GM12878 (cell line): ENCODE data around the gene CRYZL1. TPM values are rescaled to one million over a fixed set of nuclear protein-coding genes. Genes with fewer than 3 reads are reported as not detected.

Experiments
- ATAC-seq: fragments of 200-7000 bp; cut with Tn5 transposase; 3 replicates; pipeline ENCODE4 v1.9.1; 2020; ENCODE audit warnings: mild to moderate bottlenecking, moderate library complexity
- BruUV-seq: library from RNA; stranded (reverse); fragments of 400-500 nt; replicated peaks from 2 replicates; lab custom pipeline; 2021; lab: Mats Ljungman, UMichigan
- CTCF ChIA-PET: fragments of 300-600 bp; sonication (Branson Sonifier 250); formaldehyde crosslinking; extraction: SDS; loops from one replicate; lab custom pipeline; 2021; ENCODE audit warnings: inconsistent platforms; lab: Yijun Ruan, JAX
- POLR2A ChIA-PET: fragments of 350-600 bp; formaldehyde crosslinking; extraction: SDS; loops from one replicate; lab custom pipeline; 2021; ENCODE audit warnings: inconsistent platforms; lab: Charles Lee
- RAD21 ChIA-PET: fragments of 300-600 bp; sonication (Branson Sonifier 250); formaldehyde crosslinking; loops from one replicate; lab custom pipeline; 2023; ENCODE audit warnings: antibody characterized with exemption; ENCODE audit not compliant: unreplicated experiment; lab: Charles Lee
- SMC1A ChIA-PET: fragments of 300-600 bp; sonication (Branson Sonifier 250); formaldehyde crosslinking; loops from one replicate; lab custom pipeline; 2023; ENCODE audit not compliant: unreplicated experiment, uncharacterized antibody; lab: Charles Lee
- DNase-seq: peaks from one replicate; pipeline ENCODE4 v3.0.0-alpha.2; 2011; ENCODE audit warnings: low read depth, low spot score
- FAIRE-seq: peaks from 3 replicates; lab custom pipeline; 2011; peaks lifted over from hg19 to GRCh38; lab: Jason Lieb, UNC
- H2AFZ ChIP-seq: 2 replicates; pipeline ENCODE4 v1.6.0; 2011; ENCODE audit warnings: low read depth, low read length, control low read depth; ENCODE audit not compliant: control insufficient read depth
- H3K27ac ChIP-seq: 2 replicates; pipeline ENCODE4 v1.5.1; 2011; ENCODE audit warnings: control low read depth; ENCODE audit not compliant: control insufficient read depth, insufficient read depth
- H3K27me3 ChIP-seq, 2 experiments: replicated peaks in 1 of 2; 2 replicates each; pipeline versions ENCODE4 v1.6.0 to v1.6.1; 2011; ENCODE audit warnings: low read length in 1 of 2; ENCODE audit not compliant: control insufficient read depth in 2 of 2, insufficient read depth in 2 of 2
- H3K36me3 ChIP-seq, 2 experiments: 2 replicates each; pipeline ENCODE4 v1.5.1; 2011; ENCODE audit warnings: low read length in 1 of 2; ENCODE audit not compliant: control insufficient read depth in 2 of 2, insufficient read depth in 2 of 2
- H3K4me1 ChIP-seq: 2 replicates; pipeline ENCODE4 v1.6.1; 2011; ENCODE audit warnings: mild to moderate bottlenecking, low read length, moderate library complexity, mixed read lengths; ENCODE audit not compliant: control insufficient read depth, insufficient read depth
- H3K4me2 ChIP-seq: 2 replicates; pipeline ENCODE4 v1.6.0; 2011; ENCODE audit warnings: control low read depth; ENCODE audit not compliant: control insufficient read depth, insufficient read depth
- H3K4me3 ChIP-seq: fragments of 200-600 bp; sonication (generic); 2 replicates; pipeline ENCODE4 v1.5.1; 2016
- H3K79me2 ChIP-seq: 2 replicates; pipeline ENCODE4 v1.6.0; 2011; ENCODE audit warnings: low read length; ENCODE audit not compliant: control insufficient read depth, insufficient read depth
- H3K9ac ChIP-seq: 2 replicates; pipeline ENCODE4 v1.8.0; 2011; ENCODE audit warnings: low read length, control low read depth, mixed read lengths; ENCODE audit not compliant: control insufficient read depth, insufficient read depth
- H3K9me3 ChIP-seq: replicated peaks from 3 replicates; pipeline ENCODE4 v1.5.1; 2011; ENCODE audit warnings: mild to moderate bottlenecking, low read length; ENCODE audit not compliant: control insufficient read depth, insufficient read depth
- H4K20me1 ChIP-seq: 2 replicates; pipeline ENCODE4 v1.6.0; 2011; ENCODE audit not compliant: control insufficient read depth, insufficient read depth
- CBX3 ChIP-seq: fragments of 200-600 bp; sonication (generic); IDR thresholded peaks from 2 replicates; pipeline ENCODE4 v1.6.1; 2016; ENCODE audit warnings: low read depth, borderline replicate concordance
- IKZF2 ChIP-seq, 2 experiments: fragments of 450-650 bp; IDR thresholded peaks; 2 replicates each; pipeline ENCODE4 v1.6.1; 2017; ENCODE audit warnings: mild to moderate bottlenecking in 2 of 2, moderate library complexity in 2 of 2
- POLR2A ChIP-seq: IDR thresholded peaks from 2 replicates; pipeline ENCODE4 v1.6.1; 2011; ENCODE audit warnings: low read depth, mild to moderate bottlenecking, low read length
- RAD21 ChIP-seq: IDR thresholded peaks from 2 replicates; pipeline ENCODE4 v1.6.1; 2011; ENCODE audit warnings: mild to moderate bottlenecking, low read depth, low read length, moderate library complexity; ENCODE audit not compliant: insufficient read depth
- WGBS: methylation state at CpG from one replicate; pipeline ENCODE4 v1.1.6; 2016; ENCODE audit warnings: low lambda C conversion rate; ENCODE audit not compliant: insufficient replicate concordance, insufficient coverage; ENCODE audit errors: missing lambda C conversion rate; 5-methylcytosine and 5-hydroxymethylcytosine counted together
- in situ Hi-C: fragments of 300-500 bp; cut with MboI; formaldehyde crosslinking; loops from 9 replicates; pipeline ENCODE4 v1.14.3; 2018; ENCODE audit warnings: mixed read lengths
- intact Hi-C: fragments of 100-400 bp; cut with micrococcal nuclease; formaldehyde crosslinking; loops from one replicate; pipeline ENCODE4 v1.14.2; 2022; ENCODE audit not compliant: unreplicated experiment
- polyA plus RNA-seq, 11 experiments: library from polyadenylated mRNA; depleted of rRNA in 4 of 11; unstranded in 6 of 11; stranded (reverse) in 5 of 11; fragments of >200 nt; fragmentation: Nextera tagmentation in 4 of 11; fragmentation: Illumina TruSeq in 1 of 11; extraction: Ambion mirVana in 4 of 11; extraction: Trizol in 1 of 11; gene quantifications; 1 replicate in 1 of 11; 2 replicates in 10 of 11; pipeline versions ENCODE4 v1.2.1 to v1.2.3, GENCODE V29; 2011 to 2016; ENCODE audit warnings: inconsistent platforms in 2 of 11, missing spikeins in 2 of 11, low read depth in 1 of 11
- total RNA-seq, 4 experiments: library from RNA; depleted of rRNA in 3 of 4; stranded (reverse); fragments of >200 nt in 3 of 4; fragmentation: Illumina TruSeq in 1 of 4; extraction: Trizol in 1 of 4; gene quantifications; 2 replicates each; pipeline versions ENCODE4 v1.2.1 to v1.2.3, GENCODE V29; 2013 to 2021
- TF ChIP-seq, protein P1 (sequence below): IDR thresholded peaks from 2 replicates; pipeline ENCODE4 v1.6.1; 2011; ENCODE audit warnings: mild to moderate bottlenecking, low read depth, low read length, moderate library complexity; ENCODE audit not compliant: insufficient replicate concordance

CRYZL1 gene
- total and polyA plus RNA-seq, 10 of the 15 experiments (the other 5 are each of a cell fraction or from before 2014, with no cell fraction given) = 14.3 to 72.4 (median 30.7) TPM

DNA sequence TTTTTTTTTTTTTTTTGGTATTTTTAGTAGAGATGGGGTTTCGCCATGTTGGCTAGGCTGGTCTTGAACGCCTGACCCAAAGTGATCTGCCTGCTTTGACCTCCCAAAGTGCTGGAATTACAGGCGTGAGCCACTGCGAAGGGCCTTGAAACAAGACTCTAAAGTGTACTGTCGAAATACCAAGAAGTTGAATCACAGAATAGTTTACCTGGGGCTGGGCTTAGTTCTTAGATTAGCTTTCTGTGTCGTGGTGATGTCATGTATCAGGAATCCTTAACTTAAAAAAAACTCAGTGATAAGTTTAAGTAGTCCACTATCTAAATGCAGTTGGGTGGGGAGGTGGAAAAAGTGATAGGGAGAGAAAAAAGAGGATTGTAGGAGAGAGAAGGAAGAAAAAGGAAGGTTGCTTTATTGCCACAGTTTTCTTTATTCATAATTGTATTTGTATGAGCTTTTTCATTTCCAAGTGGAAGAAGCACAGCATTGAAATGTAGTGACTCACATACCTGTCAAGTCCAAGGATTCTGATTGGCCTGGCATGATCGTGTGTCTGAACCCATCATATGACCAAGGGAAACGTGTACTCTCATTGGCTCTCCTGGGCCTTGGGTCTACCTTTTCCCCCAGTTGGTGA, 14.2 kb upstream of the CRYZL1 start:
- Histone ChIP-seq H3K9me3 (no peaks in the 10 kb centered on the region), H3K4me3 (no peak overlapping the region), H3K79me2 (no peaks in the 10 kb centered on the region), H3K9ac (no peak overlapping the region), H3K4me1 (no peaks in the 10 kb centered on the region), H2AFZ (no peak overlapping the region), H4K20me1 (no peaks in the 10 kb centered on the region), H3K36me3 (no peaks in the 10 kb centered on the region), H3K27me3 (no peaks in the 10 kb centered on the region), H3K27ac (no peak overlapping the region), H3K4me2 (no peak overlapping the region)
- DNase-seq (no peak), FAIRE-seq (no peak), ATAC-seq (0 out of 3 replicates have a peak, but pooled peaks have one; percentile 26)
- CTCF ChIA-PET = no interaction called here
- intact Hi-C loops = no loop called here
- no peak for TF ChIP-seq CBX3
- BruUV-seq = no TSS peak
- POLR2A ChIA-PET = no interaction called here
- SMC1A ChIA-PET = no interaction called here
- RAD21 ChIA-PET = no interaction called here
- in situ Hi-C loops = no loop called here
- WGBS = 9% methylated on average over 6 of the region's 8 CpGs

DNA sequence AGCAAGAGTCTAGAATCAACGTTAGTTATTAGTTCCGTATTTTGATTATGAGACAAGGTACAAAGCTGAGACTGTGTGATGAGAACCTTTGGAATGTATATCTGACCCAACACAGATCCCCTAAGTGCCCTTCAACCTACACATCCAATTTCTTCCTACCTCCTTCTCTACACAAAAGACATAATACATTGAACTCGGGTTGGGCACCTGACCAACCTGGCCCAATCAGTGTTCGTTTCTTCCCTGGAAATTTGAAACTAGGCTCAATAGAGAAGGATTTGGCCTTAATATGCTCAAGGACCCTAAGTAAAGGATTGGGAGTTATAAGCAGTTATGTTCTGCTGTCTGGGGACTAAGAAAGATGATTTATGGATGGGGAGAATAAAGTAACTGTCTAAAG, 12.9 kb upstream of the CRYZL1 start:
- H3K9me3 ChIP-seq = no peaks in the 10 kb centered on the region
- no peak overlapping the region for H3K4me2 ChIP-seq
- POLR2A ChIA-PET = no interaction called here
- 5% methylated on average over 4 of the region's 4 CpGs for WGBS
- no peak overlapping the region for H3K9ac ChIP-seq
- no peaks in the 10 kb centered on the region for H4K20me1 ChIP-seq
- DNase-seq (no peak), FAIRE-seq (no peak), ATAC-seq (no peak)
- no peak overlapping the region for H2AFZ ChIP-seq
- SMC1A ChIA-PET = interaction anchor here (0.7 kb wide), 1 partner anchor 243 kb away, joined by 3 read pairs; no protein-coding TSS in a partner anchor
- H3K4me1 ChIP-seq = no peaks in the 10 kb centered on the region
- H3K27me3 ChIP-seq = no peaks in the 10 kb centered on the region
- in situ Hi-C loops (no loop called here), intact Hi-C loops (no loop called here)
- BruUV-seq = no TSS peak
- no peaks in the 10 kb centered on the region for H3K79me2 ChIP-seq
- H3K4me3 ChIP-seq = no peak overlapping the region
- H3K27ac ChIP-seq = no peak overlapping the region
- RAD21 ChIA-PET = no interaction called here
- CTCF ChIA-PET = no interaction called here
- TF ChIP-seq, protein P1, sequence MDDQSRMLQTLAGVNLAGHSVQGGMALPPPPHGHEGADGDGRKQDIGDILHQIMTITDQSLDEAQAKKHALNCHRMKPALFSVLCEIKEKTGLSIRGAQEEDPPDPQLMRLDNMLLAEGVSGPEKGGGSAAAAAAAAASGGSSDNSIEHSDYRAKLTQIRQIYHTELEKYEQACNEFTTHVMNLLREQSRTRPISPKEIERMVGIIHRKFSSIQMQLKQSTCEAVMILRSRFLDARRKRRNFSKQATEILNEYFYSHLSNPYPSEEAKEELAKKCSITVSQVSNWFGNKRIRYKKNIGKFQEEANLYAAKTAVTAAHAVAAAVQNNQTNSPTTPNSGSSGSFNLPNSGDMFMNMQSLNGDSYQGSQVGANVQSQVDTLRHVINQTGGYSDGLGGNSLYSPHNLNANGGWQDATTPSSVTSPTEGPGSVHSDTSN = no peak
- TF ChIP-seq IKZF2 (IDR thresholded peaks at IDR 0.05) (no peak), POLR2A (no peak), RAD21 (no peak)
- no peaks in the 10 kb centered on the region for H3K36me3 ChIP-seq
